ENCODE results near the gene KIAA0232. TPM values are rescaled to one million over a fixed set of nuclear protein-coding genes. Genes with fewer than 3 reads are reported as not detected.

The KIAA0232 gene
- total RNA-seq, 1 experiment from 2014 or later, result 6.2 TPM

DNA sequence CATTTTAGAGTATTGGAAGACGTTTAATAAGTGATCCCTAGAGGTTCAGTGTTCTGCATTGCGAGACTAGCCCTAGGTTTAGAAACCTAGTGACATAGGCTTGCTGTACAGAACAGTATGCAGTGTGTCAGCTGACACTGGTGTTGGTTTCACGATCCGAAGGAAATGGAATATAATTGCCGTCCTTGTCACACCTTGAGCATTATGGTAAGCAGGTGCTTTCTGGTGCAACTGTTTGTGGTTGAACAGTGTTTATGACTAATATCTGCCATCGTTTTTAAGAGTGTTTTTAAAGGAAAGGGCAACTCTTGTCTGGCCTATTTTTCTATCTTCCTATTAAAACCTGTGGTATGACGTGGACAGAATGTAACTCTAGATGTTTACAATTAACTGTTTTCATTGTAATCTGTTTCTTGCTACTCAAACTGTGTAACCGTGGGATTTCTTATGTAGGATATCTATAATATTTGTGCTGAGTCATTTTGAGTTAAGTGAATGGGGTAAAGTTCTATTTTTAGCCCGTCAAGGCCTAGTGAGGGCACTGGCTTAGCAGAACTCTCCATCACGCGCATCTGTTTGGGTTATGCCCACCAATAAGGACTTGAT, 73.3 kb downstream of the KIAA0232 start:
- DNase-seq (ENCODE audit: low read depth), result peak; percentile 68
- in situ Hi-C loops (cut with HindIII; ENCODE audit: low pct_unique_long_range_greater_than_20kb, low sequenced_read_pairs), result no loop called here

DNA sequence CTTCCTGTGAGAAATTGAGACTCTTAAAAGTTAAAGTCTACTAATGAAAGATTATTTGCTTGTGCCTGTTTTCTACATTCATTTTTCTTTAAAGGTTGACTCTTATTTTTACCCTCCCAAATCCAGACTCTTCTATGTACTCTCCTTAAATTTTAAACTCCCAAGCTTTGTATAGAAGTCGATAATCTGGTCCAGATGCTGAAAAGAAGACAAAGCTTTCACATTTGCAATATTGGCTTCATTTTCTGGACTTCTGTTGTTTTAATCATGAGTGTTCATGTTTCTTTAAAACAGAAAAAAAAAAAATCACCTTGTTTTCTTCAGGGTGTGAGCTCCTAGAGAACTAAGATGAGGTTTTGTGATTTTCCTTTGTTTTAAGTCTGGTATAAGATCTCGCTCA, 73.9 kb downstream of the KIAA0232 start:
- no peak for DNase-seq (ENCODE audit: low read depth)
- in situ Hi-C loops (cut with HindIII; ENCODE audit: low pct_unique_long_range_greater_than_20kb, low sequenced_read_pairs), result no loop called here

DNA sequence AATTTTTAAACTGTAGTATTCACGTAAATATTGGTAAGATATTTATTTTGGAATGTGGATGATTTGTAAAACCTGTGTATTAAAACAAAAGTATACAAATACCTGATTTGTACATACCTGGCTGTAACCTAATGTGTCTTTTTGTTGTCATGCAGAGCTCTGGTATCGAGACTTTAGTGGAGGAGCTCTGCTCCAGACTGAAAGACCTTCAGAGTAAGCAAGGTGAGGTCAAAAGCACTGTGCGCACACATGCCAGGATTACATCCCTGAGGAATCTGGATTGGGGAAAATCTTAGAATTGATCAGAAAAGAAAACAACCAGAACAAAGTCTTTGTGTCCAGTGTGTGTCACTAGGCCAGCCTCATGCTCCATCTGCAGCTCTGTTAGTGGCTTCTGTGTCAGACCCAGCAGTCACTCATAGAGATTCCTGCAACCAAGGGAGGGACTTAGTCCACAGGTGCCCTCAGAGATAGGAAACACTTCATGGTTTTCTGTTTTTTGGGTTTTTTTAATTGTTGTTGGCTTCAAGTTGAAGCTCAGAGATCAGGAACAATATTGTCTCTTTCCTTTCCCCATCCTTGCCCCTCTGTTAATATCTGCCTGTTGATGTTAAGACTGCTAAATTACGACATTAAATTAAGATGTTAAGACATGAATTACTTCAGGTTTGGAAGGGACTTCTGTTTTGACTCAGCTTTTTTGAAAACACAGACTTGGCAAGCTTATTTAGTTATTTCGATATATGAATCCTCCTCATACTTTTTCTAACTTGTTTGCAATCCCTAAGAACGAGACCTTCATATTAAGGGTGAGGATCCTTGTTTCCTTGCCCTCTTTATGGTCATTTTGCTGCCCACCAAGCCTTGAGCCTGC, 74.7 kb downstream of the KIAA0232 start:
- no peak for DNase-seq (ENCODE audit: low read depth)
- in situ Hi-C loops (cut with HindIII; ENCODE audit: low pct_unique_long_range_greater_than_20kb, low sequenced_read_pairs), result no loop called here

DNA sequence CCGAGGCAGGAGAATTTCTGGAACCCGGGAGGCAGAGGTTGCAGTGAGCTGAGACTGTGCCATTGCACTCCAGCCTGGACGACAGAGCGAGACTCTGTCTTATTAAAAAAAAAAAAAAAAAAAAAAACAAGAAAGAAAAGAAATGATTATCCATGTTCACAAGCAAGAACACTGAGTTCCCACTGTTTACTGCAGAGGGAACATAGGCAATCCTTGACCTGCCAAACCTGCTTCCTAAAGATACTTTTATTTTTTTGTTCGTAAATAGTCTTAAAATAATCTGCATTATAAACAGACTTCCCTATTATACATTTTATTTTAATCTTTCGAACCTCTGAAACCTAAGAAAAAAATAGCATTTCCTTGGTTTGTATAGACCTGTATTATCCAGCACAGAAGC, 76.5 kb downstream of the KIAA0232 start:
- DNase-seq (ENCODE audit: low read depth), result no peak

DNA sequence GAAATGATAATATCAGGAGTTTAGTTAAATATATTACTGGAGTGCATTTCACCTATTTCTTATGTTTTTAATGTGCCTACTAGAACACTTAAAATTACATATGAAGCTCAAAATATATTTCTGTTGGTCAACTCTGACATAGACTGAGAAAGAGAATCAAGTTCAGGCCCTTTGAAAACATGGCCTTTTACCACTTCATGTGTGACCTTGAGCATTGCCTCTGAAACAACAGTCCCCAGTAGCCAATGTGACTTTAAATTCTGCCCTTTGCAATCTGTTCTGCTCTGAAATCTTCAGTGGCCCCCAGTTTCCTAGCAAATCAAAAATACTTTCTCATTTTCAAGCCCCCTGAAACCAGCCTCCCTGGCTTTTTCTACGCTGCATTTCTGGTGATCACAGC, 77.0 kb downstream of the KIAA0232 start:
- in situ Hi-C loops (cut with HindIII; ENCODE audit: low pct_unique_long_range_greater_than_20kb, low sequenced_read_pairs), result no loop called here
- no peak for DNase-seq (ENCODE audit: low read depth)

More for the DNA sequence above, 76.5 kb downstream of the KIAA0232 start:
- in situ Hi-C loops (cut with HindIII; ENCODE audit: low pct_unique_long_range_greater_than_20kb, low sequenced_read_pairs), result no loop called here

DNA sequence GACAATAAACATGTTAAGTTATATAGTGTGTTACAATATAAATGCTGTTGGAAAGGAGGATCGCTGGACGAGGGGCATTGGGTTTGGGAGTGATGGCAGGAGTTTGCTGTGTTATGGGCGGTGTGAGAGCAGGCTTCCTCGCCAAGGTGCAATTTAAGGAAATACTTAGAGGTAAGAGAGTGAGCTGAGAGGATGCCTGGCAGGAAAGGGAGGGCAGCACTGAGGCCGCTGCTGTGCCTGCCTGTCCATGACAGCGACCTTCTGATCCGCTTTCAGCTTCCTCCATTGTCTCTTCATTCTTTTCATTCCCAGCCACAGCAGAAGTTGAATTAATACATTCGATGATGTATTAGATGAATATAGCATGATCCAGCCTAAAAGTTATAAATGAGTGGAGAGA, 85.9 kb downstream of the KIAA0232 start:
- DNase-seq (ENCODE audit: low read depth), result no peak
- in situ Hi-C loops (cut with HindIII; ENCODE audit: low pct_unique_long_range_greater_than_20kb, low sequenced_read_pairs), result no loop called here

DNA sequence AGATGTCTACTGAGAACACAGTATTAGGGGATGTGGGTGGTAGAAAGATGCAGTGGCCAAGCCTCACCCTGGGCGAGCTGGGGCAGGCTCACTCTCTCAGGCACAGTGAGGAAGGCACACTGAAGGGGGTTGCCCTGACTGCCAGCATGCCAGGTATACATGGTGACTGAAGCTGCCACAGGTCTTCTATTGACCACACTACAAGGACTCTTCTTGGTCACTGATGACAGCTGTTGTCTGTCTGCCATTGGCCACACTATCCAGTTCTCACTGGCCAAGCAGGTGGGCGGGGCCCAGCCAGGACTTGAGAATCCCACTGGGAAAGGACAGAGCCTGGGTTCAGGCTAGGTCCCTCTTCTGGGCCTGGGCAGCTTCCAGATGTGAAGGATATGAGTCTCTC, 87.4 kb downstream of the KIAA0232 start:
- in situ Hi-C loops (cut with HindIII; ENCODE audit: low pct_unique_long_range_greater_than_20kb, low sequenced_read_pairs), result no loop called here
- DNase-seq (ENCODE audit: low read depth), result no peak

DNA sequence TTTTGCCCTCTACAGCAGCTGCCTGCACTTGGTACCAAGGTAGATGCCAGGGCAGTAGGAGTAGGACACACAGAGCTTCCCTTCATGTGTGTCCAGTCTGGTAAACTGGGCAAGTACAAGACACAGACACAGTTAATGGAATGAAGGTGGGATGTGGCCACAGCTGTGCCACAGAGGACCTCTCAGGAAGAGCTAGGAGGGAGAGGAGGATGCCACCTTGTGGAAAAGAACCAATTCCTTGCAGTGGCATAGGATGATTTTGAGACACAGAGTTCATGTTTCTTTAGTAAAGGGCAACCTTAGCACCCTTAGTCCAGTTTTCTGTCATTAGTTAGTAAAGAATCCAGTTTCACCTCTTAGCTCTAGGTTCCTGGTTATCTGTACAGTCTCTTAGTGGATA, 90.8 kb downstream of the KIAA0232 start:
- peak; percentile 19 for DNase-seq (ENCODE audit: low read depth)
- in situ Hi-C loops (cut with HindIII; ENCODE audit: low pct_unique_long_range_greater_than_20kb, low sequenced_read_pairs), result no loop called here

DNA sequence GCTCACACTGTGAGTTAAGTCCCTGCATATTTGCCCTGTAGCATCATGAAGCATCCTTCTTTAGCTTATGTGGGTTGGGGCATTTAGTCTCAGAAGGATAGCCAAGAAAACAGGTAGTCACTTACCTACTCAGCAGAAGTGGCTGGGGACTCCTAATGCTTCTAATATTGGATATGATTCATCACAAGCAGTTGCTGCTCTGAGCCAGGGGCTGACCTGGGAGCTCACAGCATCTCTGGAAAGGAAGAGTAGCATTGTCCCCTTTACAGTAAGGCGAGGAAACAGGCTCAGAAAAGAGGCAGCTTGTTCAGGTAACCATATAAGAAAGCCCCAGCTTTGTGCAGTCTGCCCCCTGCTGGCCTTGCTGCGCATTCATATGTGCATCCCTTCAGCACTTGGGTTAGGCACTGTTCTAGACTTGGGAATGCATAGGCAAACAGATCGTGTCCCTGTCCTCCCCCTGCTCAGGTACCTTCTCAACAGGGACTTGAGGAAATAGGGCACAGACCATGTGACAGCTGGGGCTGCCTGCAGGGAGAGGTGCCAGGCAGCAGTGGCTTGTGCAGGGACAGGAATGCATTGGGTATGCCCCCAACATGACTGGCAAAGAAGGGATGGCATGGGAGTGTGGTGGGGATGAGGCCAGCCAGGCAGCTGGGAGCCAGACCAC, 91.4 kb downstream of the KIAA0232 start:
- peak; percentile 33 for DNase-seq (ENCODE audit: low read depth)
- in situ Hi-C loops (cut with HindIII; ENCODE audit: low pct_unique_long_range_greater_than_20kb, low sequenced_read_pairs), result no loop called here

DNA sequence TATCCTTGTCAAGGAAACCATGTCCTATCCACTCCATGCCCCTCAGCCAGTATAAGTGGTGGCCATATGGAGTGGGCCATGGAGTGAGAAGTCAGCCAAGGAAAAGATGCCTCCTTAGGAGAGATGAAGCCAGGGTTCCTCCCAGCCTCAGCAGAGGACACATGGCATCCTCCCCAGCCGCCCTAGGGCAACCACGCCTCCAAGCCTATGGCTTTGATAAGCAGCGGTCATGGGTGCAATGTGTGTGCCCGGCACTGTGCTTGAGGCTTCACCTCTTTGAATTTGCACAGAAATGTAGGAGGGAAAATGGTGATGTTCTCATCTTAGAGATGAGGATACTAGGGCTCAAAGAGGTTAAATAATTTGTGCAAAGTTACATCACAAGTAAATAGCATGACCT, 92.5 kb downstream of the KIAA0232 start:
- in situ Hi-C loops (cut with HindIII; ENCODE audit: low pct_unique_long_range_greater_than_20kb, low sequenced_read_pairs), result no loop called here

DNA sequence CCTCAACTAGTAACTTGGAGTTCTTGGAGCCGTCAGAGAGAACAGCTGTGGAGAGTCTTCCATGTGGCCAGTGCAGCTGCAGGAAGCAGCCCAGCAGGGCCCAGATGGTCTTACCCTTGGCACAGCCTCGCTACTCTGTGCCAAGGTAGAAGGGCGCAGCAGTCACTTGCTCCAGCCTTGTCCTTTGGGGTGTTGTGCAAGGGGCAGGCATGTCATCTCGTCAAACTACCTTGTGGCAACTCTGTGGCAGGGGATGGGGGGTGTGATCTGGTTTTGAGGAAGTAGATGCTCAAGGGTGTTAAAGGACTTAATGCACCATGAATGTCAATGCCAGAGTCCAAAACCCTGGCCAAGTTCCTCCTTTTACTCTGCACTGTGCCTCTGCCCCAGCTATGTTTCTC, 92.9 kb downstream of the KIAA0232 start:
- DNase-seq (ENCODE audit: low read depth), result no peak
- in situ Hi-C loops (cut with HindIII; ENCODE audit: low pct_unique_long_range_greater_than_20kb, low sequenced_read_pairs), result no loop called here

More for the DNA sequence above, 92.5 kb downstream of the KIAA0232 start:
- no peak for DNase-seq (ENCODE audit: low read depth)

DNA sequence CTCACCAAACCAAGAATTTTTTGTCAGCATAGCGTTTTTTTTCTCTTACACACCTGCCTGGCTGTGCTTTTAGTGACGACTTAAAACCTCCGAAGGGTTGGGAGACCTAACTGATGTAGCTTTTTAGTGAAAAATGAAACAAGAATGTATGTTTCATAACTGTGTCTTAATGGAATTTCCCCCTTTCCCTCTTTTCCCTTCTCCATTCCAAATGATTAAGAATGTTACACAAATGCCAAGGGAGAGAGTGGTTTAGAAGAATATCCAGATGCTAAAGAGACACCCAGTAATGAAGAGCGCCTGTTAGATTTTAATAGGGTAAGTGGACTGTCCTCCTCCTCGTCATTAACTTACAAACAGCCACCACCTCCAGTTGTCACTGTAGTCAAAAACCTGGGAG, 93.9 kb downstream of the KIAA0232 start:
- DNase-seq (ENCODE audit: low read depth), result no peak
- in situ Hi-C loops (cut with HindIII; ENCODE audit: low pct_unique_long_range_greater_than_20kb, low sequenced_read_pairs), result no loop called here

DNA sequence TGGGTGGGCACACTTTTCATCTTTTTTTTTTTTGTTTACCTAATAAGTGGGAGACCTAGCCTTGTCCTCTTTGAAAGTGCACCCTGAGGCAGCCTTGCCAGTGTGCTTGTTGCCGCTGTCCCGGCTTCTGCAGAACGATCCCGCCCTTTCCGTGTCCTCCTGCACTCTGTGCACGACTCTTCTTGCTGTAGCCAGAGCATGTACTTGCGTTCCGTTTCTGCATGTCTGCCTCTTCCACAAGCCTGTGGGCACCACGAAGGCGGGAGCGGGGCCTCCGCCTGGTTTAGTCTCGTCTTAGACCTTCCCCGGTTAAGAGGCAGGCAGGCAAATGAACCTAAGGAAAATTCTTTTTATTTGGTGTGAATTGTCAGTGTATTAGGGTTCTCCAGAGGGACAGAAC, 94.5 kb downstream of the KIAA0232 start:
- in situ Hi-C loops (cut with HindIII; ENCODE audit: low pct_unique_long_range_greater_than_20kb, low sequenced_read_pairs), result no loop called here
- DNase-seq (ENCODE audit: low read depth), result no peak

DNA sequence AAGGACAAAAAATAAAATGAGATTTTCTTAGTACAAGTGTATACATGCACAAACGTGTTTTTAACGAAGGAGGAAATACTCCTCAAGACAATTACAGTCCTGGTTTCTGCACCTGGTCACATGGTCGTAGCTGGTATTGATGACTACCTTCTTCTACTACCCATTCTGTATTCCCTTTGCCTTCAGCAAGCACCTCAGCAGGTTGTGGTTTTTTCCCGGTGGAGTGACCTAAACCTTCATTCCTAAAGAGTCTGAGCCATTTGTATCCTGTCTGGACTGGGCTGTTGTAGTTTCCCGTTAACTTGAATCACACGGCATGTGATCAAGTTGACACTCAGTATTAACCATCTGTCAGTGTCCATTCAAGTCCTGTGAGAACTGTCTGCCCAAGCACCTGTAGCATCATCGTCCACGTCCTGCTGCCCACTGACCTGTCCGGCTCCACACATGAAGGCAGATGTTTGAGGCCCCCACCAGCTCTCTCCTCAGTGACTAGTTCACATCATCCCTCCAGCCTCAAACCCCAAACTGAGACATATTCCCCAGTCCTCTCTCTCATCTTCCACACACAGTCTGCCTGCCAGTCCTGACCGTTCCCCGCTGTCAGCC, 96.0 kb downstream of the KIAA0232 start:
- in situ Hi-C loops (cut with HindIII; ENCODE audit: low pct_unique_long_range_greater_than_20kb, low sequenced_read_pairs), result no loop called here
- no peak for DNase-seq (ENCODE audit: low read depth)

DNA sequence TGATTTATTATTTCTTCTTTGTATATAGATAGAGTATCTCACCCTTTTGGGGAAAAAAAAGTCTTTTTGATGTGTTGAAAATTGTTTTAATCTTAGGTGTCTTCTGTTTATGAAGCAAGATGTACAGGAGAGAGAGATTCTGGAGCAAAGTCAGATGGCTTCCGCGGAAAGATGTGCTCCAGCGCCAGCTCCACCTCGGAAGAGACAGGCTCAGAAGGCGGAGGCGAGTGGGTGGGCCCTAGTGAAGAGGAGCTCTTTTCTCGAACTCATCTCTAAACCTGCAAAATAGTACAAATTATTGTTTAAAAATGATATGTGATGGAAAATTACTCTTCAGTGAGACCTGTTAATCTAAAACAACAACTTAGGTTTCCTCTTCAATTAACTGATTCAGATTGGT, 98.2 kb downstream of the KIAA0232 start:
- in situ Hi-C loops (cut with HindIII; ENCODE audit: low pct_unique_long_range_greater_than_20kb, low sequenced_read_pairs), result no loop called here
- no peak for DNase-seq (ENCODE audit: low read depth)

DNA sequence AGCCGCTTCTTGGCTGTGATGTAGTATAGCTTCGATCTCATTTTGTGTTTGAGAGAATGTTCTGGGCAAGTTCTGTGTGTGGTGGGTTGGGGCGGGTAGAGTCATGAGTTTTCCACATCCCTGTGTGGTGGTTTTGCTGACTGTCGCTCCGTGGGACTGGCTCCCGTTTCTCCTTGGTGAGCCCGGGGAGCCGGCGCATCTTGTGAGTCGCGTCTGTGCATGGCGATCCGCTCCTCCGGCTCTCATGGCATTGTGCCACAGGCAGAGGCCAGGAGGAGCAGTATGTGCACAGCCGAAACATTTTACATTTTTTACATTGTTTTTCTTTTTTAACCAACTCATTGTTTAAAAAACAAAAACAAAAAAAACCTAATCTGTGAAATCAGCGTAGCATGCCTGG, 99.4 kb downstream of the KIAA0232 start:
- in situ Hi-C loops (cut with HindIII; ENCODE audit: low pct_unique_long_range_greater_than_20kb, low sequenced_read_pairs), result no loop called here

DNA sequence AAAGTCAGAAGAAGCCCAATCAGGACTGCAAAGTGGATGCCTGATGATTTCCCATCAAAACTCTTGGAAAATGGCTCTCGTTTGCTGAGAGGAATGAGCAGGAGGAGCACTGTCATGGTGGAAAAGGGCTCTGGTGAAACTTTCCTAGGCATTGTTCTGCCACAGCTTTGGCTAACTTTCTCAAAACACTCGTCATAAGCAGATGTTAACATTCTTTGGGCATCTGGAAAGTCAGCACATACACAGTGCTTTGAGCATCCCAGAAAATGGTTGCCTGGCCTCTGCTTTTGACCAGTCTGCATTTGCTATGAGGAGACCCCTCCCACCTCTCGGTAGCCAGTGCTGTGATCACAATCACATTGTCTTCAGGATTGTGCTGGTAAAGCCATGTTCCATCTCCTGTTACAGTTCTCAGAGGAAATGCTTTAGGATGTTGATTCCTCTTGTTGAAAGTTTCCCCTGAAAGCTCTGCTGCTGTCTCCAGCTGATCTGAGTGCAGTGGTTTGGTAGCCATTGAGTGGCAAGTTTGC, 101.9 kb downstream of the KIAA0232 start:
- in situ Hi-C loops (cut with HindIII; ENCODE audit: low pct_unique_long_range_greater_than_20kb, low sequenced_read_pairs), result no loop called here

More for the DNA sequence above, 99.4 kb downstream of the KIAA0232 start:
- no peak for DNase-seq (ENCODE audit: low read depth)

DNA sequence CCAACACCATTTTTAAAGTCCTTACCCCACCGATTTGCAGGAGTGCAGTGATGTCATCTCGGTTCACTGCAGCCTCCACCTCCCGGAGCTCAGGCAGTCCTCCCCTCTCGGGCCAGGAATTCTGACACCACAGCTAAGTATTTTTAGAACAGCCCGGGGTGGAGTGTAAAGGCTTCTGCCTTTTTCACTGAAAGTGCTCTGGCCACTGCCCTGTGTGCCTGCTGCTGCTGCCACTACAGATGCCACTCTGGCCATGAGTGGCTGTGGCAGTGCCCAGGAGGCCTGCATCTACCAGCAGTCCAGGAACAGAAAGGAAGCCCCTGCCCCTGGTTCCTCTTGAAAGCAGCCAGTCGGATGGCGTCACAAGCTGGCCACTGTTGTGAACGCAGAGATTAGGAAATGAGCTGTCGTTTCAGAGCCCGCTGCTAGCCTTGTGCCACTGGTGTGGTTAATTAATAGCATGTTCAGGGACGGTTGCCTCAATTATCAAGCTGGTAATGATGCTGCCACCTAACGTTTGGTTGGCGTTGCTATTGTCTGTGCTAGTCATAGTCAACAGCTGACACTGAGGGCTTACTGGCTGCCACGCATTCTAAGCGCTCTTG, 103.5 kb downstream of the KIAA0232 start:
- in situ Hi-C loops (cut with HindIII; ENCODE audit: low pct_unique_long_range_greater_than_20kb, low sequenced_read_pairs), result no loop called here
- DNase-seq (ENCODE audit: low read depth), result peak; percentile 88

More for the DNA sequence above, 101.9 kb downstream of the KIAA0232 start:
- no peak for DNase-seq (ENCODE audit: low read depth)
